NK-92 (cell line): Measurements from ENCODE around the gene POLR2A.

Experiments used
- DNase-seq: peaks from one replicate; lab custom pipeline; 2025; ENCODE audit not compliant: unreplicated experiment; lab: John Stamatoyannopoulos, UW

The POLR2A gene

DNA sequence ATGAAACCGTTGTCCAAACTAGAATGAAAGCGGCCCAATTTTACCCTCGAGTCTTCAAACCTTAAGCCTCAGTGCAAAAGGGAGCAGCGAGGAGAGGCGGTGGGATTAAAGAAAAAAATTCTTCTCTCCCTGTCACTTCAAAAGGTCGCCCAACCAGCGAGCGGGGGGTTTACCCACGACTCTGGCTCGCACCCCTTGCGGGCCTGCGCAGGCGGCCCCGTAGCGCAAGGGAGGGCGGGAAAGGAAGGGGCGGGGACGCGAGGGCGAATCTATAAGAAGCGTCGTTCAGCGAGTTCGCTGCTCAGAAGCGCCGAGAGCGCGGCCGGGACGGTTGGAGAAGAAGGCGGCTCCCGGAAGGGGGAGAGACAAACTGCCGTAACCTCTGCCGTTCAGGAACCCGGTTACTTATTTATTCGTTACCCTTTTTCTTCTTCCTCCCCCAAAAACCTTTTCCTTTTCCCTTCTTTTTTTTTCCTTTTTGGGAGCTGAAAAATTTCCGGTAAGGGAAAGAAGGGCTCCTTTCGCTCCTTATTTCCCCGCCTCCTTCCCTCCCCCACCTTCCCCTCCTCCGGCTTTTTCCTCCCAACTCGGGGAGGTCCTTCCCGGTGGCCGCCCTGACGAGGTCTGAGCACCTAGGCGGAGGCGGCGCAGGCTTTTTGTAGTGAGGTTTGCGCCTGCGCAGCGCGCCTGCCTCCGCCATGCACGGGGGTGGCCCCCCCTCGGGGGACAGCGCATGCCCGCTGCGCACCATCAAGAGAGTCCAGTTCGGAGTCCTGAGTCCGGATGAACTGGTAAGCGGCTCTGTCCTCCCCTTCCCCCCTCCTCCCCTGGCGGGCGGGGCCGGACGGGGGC is at the start of gene POLR2A:
TSS of gene POLR2A (plus strand) at position 300 of the 852 bp plus-strand sequence.
- DNase-seq = peak; percentile 83

DNA sequence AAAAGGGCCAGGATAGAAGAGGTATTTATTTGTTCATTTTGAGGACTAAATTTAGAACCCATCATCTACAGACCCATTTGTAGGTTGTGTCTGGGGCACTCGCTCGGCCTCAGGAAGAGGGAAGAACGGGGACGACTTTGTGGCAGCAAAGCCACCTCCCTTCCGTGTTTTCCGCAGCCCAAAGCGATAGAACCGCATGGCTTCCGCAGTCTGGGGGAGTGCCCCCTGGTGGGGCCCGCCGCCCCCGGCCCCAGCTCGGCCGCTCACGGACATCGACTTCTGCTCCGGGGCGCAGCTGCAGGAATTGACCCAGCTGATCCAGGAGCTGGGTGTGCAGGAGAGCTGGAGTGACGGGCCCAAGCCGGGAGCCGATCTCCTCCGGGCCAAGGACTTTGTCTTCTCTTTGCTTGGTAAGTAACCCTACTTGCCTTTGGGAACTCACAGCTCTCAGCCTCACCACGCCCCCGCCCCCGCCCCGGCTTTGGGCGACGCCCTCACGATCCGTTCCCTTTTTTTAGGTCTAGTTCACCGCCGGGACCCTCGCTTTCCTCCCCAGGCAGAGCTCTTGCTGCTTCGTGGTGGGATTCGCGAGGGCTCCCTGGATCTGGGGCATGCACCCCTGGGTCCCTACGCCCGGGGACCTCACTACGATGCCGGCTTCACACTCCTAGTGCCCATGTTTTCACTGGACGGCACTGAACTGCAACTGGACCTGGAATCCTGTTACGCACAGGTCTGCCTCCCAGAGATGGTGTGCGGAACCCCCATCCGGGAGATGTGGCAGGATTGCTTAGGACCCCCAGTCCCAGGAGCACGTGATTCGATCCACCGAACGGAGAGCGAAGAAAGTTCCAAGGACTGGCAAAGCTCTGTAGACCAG is 48.2 kb upstream of the POLR2A start:
- no peak for DNase-seq

- DNase-seq = no peak
Observed at GRCh38 chr17:7436556-7437368, 47.4 kb upstream of the POLR2A start.

GRCh38 chr17:7437369-7437863 is 46.8 kb upstream of the POLR2A start:
- no peak for DNase-seq

- DNase-seq = no peak
Observed at GRCh38 chr17:7437950-7438614, 46.1 kb upstream of the POLR2A start.

- no peak for DNase-seq
Observed at GRCh38 chr17:7438656-7439460, 45.3 kb upstream of the POLR2A start.

DNA sequence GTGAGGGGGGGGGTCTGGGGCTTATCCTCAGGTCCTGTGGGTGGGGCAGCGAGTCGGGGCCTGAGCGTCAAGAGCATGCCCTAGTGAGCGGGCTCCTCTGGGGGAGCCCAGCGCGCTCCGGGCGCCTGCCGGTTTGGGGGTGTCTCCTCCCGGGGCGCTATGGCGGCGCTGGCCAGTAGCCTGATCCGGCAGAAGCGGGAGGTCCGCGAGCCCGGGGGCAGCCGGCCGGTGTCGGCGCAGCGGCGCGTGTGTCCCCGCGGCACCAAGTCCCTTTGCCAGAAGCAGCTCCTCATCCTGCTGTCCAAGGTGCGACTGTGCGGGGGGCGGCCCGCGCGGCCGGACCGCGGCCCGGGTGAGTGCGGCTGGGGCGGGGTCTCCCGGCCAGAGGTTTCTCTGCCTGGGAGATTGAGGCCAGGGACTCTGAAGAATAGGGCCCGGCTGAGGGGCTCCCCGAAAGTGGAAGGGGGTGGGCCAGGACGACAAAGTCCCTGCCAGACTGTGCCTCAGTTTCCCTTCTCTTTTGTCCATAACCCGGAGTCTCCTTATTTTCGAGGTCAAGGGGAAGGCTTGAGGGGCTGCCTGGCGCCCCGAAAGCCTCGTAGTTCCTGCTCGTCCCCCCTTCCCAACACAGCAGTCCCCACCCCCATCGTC is 44.6 kb upstream of the POLR2A start, which contains the start of gene FGF11:
TSS of gene FGF11 (plus strand) at position 51 of the 651 bp plus-strand sequence. CDS start at position 160, 109 bp downstream.
- DNase-seq = no peak

DNA sequence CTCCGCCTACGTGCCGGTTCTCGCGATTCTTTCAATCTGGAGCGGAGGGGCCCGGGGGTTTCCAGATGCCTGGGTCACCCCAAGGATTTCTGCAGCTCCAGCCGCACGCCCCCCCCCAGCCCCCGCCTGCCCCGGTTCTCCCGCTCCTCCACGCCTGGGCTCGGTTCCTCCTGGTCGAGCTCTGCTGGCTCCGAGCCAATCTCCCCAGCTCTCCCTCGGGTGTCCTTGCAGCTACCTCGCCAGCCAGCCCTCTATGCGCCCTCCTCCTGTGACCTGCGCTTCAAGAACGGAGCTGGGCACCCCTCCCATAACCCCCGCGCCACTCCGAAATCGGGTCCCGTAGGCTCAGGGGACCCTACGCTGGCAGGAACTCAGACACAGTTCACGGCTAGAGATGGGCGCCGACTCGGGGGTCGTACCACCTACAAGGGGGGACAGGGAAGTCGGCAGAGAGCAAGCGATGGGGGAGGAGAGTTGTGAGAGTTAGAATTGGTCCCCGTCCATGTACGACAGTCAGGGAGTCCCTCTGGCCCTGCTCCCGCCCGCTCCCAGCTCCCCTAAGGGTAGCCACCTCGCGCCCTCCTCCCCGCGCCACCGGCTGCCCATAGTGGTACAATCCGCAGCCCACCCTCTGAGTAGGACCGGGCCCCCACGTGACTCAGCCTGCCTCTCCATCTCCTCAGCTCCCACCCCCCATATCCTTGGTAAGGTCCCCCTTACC is 43.9 kb upstream of the POLR2A start:
- no peak for DNase-seq

GRCh38 chr17:7440834-7441195 is 43.4 kb upstream of the POLR2A start:
- DNase-seq = no peak

DNA sequence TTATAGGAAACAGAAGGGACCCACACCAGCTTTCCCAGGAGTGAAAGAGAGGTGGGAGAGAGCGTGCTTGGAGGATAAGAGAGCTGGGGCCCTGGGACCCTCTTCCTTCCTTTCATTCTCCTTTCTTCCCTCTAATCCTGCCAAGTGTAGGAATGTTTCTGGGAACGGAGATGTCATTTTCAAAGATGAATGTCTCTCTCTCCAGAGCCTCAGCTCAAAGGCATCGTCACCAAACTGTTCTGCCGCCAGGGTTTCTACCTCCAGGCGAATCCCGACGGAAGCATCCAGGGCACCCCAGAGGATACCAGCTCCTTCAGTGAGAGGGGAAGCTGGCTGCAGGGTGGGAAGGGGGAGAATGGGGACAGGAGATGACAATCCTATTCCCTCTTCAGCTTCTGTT is 42.9 kb upstream of the POLR2A start:
- DNase-seq = no peak

GRCh38 chr17:7442142-7442541 is 42.0 kb upstream of the POLR2A start:
- no peak for DNase-seq

DNA sequence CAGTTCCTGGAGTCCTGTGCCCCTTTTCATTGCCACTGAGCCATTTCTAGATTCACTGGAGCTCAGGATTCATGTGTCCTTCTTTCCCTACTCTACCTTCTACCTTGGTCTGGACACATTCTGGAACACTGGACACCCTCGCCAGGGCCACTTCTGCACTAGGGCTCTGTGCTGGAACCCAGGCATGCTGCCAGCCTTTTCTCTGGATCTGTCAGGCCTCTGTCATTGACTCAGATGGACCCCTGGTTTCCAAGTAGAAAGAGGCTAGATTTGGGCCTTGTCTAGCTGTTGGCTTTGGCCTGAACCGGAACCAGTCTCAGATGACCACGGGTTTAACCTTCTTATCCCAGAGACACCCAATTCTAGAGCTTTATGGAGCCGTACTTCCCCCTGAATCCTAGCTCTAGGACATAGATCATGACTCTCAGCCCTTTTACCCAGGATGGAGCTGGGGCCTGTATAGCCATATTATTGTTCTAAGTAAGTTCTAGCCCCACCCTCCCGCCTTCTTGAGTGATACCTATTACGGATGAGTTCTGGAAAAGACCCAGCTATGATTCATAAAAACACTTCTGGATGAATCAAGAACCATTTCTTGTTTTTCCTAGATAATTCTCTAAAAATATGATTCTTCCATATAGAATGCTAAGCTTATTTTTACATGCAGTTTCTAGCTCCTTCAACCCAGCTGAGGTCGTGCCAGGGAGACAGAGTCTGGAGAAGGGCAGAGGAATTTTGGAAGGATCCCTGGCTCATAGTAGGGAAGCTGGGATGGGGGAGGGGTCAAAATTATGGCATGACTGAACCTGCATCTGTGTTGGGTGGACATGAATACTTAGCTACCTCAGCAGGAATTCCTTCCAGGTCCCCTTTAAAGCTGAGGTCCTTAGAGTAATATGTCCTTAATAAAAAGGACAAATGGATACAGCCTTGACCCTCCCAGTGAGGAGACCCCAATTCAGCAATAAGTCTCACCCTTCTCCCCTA is 40.4 kb upstream of the POLR2A start:
- DNase-seq = no peak

DNA sequence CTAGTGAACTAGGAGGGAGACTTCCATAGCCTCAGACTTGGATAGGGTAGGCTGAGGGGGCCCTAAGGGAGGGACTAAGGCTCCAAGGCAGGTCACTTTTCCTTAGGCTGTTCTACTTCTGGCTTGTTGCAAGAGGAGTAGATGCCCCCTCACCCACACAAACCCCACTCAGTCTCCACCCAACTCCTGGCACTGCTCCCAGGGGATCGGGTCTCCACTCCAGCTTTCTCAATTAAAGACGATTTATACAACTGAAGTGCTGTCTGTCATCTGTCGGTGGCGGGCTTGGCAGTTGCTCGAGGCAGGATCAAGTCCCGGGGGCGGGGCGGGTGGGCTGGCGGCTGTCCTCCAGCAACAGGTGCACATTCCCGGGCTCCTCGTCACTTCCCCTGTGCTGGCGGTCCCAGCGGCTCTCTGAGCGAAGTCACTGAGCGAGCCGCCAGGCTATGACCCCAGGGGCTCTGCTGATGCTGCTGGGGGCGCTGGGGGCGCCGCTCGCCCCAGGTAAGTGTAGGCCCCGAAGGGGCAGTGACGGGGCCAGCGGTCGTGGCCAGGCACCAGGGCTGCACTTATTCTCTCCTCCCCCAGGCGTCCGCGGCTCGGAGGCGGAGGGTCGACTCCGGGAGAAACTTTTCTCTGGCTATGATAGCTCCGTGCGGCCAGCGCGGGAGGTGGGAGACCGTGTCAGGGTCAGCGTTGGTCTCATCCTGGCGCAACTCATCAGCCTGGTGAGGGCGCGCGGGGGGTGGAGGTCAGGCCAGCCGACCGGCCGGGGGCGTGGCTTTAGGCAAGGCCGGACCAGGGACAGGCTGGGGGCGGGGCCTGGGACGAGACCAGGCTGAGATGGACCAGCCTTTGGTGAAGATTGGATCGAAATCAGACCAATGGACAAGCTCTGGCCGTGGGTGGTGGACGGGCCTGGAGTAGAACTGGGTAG is 39.2 kb upstream of the POLR2A start, which contains the start of gene CHRNB1:
TSS of gene CHRNB1 (plus strand) at position 380 of the 937 bp plus-strand sequence. CDS start at position 447, 67 bp downstream.
- DNase-seq = no peak

DNA sequence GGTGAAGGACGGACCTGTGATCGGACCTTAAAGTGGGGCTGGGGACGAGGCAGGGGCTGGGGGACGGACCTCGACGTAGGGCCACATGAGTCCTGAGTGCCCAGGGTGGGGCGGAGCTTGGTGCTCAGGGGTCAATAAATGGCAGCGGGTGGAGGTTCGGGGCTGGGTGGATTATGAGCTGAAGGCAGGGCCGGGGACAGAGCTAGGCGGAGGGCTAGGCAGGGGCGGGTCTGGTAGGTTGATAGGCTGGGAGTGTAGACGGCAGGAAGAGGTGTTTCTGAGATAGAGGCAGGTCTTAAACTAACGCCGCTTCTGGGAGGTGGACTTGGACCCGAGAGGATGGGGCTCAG is 38.6 kb upstream of the POLR2A start:
- DNase-seq = no peak

DNA sequence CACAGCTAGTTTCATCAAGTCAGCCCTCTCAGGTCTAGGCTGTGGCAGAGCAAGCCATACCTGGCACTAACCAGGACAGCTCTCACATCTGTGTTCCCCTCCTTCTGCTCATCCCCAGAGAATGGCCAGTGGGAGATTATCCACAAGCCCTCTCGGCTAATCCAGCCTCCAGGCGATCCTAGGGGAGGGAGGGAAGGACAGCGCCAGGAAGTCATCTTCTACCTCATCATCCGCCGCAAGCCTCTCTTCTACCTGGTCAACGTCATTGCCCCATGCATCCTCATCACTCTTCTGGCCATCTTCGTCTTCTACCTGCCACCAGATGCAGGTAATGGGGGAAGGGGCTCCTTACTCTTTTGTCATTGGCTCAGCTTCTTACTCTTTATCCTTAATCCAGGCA is 35.7 kb upstream of the POLR2A start:
- no peak for DNase-seq

- no peak for DNase-seq
Observed at GRCh38 chr17:7459961-7460545, 24.1 kb upstream of the POLR2A start.
